ENCODE data around the gene NFIA.

NFIA gene

GRCh38 chr1:61480273-61480935 lies 398.0 kb downstream of the NFIA start:
- DNase-seq, result no peak

GRCh38 chr1:61481315-61481715 lies 399.0 kb downstream of the NFIA start:
- no peak for DNase-seq

- DNase-seq, result no peak
Measured at GRCh38 chr1:61482170-61482734, 399.9 kb downstream of the NFIA start.

- no peak for DNase-seq
Measured at GRCh38 chr1:61486783-61487536, 404.6 kb downstream of the NFIA start.

- DNase-seq, result no peak
Measured at GRCh38 chr1:61487801-61488200, 405.4 kb downstream of the NFIA start.

- DNase-seq, result no peak
Measured at GRCh38 chr1:61490924-61491323, 408.6 kb downstream of the NFIA start.

GRCh38 chr1:61491497-61491896 lies 409.1 kb downstream of the NFIA start:
- DNase-seq, result no peak

- no peak for DNase-seq
Measured at GRCh38 chr1:61494000-61494399, 411.6 kb downstream of the NFIA start.

- no peak for DNase-seq
Measured at GRCh38 chr1:61496501-61496900, 414.1 kb downstream of the NFIA start.

GRCh38 chr1:61497013-61497412 lies 414.7 kb downstream of the NFIA start:
- no peak for DNase-seq

GRCh38 chr1:61498342-61498741 lies 416.0 kb downstream of the NFIA start:
- no peak for DNase-seq

GRCh38 chr1:61501971-61502916 lies 419.9 kb downstream of the NFIA start:
- DNase-seq, result no peak

GRCh38 chr1:61504305-61504704 lies 421.9 kb downstream of the NFIA start:
- DNase-seq, result no peak

GRCh38 chr1:61504852-61505390 lies 422.6 kb downstream of the NFIA start:
- no peak for DNase-seq

GRCh38 chr1:61506236-61506635 lies 423.9 kb downstream of the NFIA start:
- no peak for DNase-seq

GRCh38 chr1:61506944-61507500 lies 424.7 kb downstream of the NFIA start:
- DNase-seq, result no peak

All from KG1 (cell line).